HG03280 (cell line): ENCODE data around the gene TRPM4.
"Not testable (repeated sequence)": the region's sequence is repeated elsewhere in the genome, so short reads cannot be mapped to it uniquely, and the experiment has no call there.

Experiments used
- ATAC-seq: cut with Tn5 transposase; IDR thresholded peaks from one replicate; pipeline ENCODE4 v1.9.1; 2021; ENCODE audit warnings: mild to moderate bottlenecking, moderate library complexity; ENCODE audit not compliant: unreplicated experiment

The TRPM4 gene

GRCh38 chr19:49224441-49224840 is 66.8 kb downstream of the TRPM4 start:
- not testable (repeated sequence) for ATAC-seq

GRCh38 chr19:49224879-49225278 is 67.3 kb downstream of the TRPM4 start:
- no peak for ATAC-seq

- ATAC-seq = no peak
These were observed 71.8 kb downstream of the TRPM4 start for GRCh38 chr19:49229416-49229815.

GRCh38 chr19:49231389-49231788 is 73.8 kb downstream of the TRPM4 start:
- ATAC-seq = no peak

- ATAC-seq = no peak
These were observed 74.2 kb downstream of the TRPM4 start for GRCh38 chr19:49231804-49232203.

- ATAC-seq = no peak
These were observed 75.6 kb downstream of the TRPM4 start for GRCh38 chr19:49233163-49233562.

- ATAC-seq = no peak
These were observed 84.2 kb downstream of the TRPM4 start for GRCh38 chr19:49241769-49242168.

- no peak for ATAC-seq
These were observed 85.5 kb downstream of the TRPM4 start for GRCh38 chr19:49243129-49243528.

GRCh38 chr19:49243726-49244125 is 86.1 kb downstream of the TRPM4 start:
- ATAC-seq = no peak

- ATAC-seq = no peak
These were observed 86.7 kb downstream of the TRPM4 start for GRCh38 chr19:49244256-49244655.

- ATAC-seq = no peak
These were observed 90.1 kb downstream of the TRPM4 start for GRCh38 chr19:49247676-49248075.

GRCh38 chr19:49249933-49250332 is 92.3 kb downstream of the TRPM4 start:
- ATAC-seq = no peak

- no peak for ATAC-seq
These were observed 98.1 kb downstream of the TRPM4 start for GRCh38 chr19:49255674-49256073.

GRCh38 chr19:49256691-49257090 is 99.1 kb downstream of the TRPM4 start:
- no peak for ATAC-seq
